Ishikawa (cell line): ENCODE data around the gene ADAR.

ENCODE experiments used
- CEBPB ChIP-seq: IDR thresholded peaks from 2 replicates; pipeline ENCODE4 v1.6.1; 2012
- CREB1 ChIP-seq: IDR thresholded peaks from 2 replicates; pipeline ENCODE4 v1.6.1; 2012; ENCODE audit warnings: low read depth
- EGR1 ChIP-seq: IDR thresholded peaks from 2 replicates; pipeline ENCODE4 v1.6.1; 2012
- EP300 ChIP-seq: IDR thresholded peaks from 2 replicates; pipeline ENCODE4 v1.6.1; 2012; ENCODE audit warnings: borderline replicate concordance
- FOXM1 ChIP-seq: IDR thresholded peaks from 2 replicates; pipeline ENCODE4 v1.6.1; 2012; ENCODE audit warnings: low read depth, borderline replicate concordance
- MAX ChIP-seq: IDR thresholded peaks from 2 replicates; pipeline ENCODE4 v1.6.1; 2012
- NFIC ChIP-seq: IDR thresholded peaks from 2 replicates; pipeline ENCODE4 v1.6.1; 2012
- RAD21 ChIP-seq: IDR thresholded peaks from 2 replicates; pipeline ENCODE4 v1.6.1; 2012; ENCODE audit warnings: low read depth
- TAF1 ChIP-seq: IDR thresholded peaks from 2 replicates; pipeline ENCODE4 v1.6.1; 2012; ENCODE audit warnings: low read depth, mild to moderate bottlenecking
- TCF12 ChIP-seq: IDR thresholded peaks from 2 replicates; pipeline ENCODE4 v1.6.1; 2012; ENCODE audit warnings: low read depth
- TEAD4 ChIP-seq: IDR thresholded peaks from 2 replicates; pipeline ENCODE4 v1.6.1; 2012
- YY1 ChIP-seq: IDR thresholded peaks from 2 replicates; pipeline ENCODE4 v1.6.1; 2012; ENCODE audit warnings: low read depth
- ZBTB7A ChIP-seq: IDR thresholded peaks from 2 replicates; pipeline ENCODE4 v1.6.1; 2012; ENCODE audit warnings: low read depth
- TF ChIP-seq, protein P1 (sequence below): IDR thresholded peaks from 2 replicates; pipeline ENCODE4 v1.6.1; 2012
- TF ChIP-seq, protein P2 (sequence below): IDR thresholded peaks from 2 replicates; pipeline ENCODE4 v1.6.1; 2012; ENCODE audit warnings: low read depth, mild to moderate bottlenecking

Gene ADAR

DNA sequence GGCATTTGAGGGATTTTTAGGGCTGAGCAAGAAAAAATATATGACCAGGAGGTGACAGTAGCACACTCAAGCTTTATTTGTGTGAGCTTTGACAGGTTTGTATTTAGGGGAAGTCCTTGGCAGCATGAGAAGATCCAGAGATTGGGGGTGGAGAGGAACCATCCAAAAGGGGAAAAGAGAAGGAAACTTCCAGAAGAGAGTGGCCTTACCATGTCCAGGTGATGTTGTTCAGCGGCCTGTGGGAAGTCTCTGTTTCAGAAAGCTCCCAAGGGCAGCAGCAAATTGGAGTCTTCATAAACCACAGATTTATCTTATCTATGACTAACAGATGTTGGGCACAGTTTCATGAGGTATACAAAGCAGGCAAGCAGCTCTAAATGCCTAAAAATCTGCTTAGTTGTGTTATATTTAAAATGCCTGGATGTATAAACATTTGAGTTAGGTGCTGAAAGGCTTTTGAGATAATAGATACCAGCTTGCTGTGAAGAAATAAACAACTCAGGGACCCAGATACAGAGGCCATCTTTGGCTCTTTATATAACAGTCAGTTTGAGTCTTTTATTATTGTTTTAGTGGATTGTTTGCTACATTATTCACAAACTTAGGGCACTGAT is 21.2 kb upstream of the ADAR start:
- TF ChIP-seq TCF12 (no peak), TEAD4 (no peak), MAX (no peak), CREB1 (no peak), EP300 (no peak), NFIC (no peak)
- TF ChIP-seq, protein P1, sequence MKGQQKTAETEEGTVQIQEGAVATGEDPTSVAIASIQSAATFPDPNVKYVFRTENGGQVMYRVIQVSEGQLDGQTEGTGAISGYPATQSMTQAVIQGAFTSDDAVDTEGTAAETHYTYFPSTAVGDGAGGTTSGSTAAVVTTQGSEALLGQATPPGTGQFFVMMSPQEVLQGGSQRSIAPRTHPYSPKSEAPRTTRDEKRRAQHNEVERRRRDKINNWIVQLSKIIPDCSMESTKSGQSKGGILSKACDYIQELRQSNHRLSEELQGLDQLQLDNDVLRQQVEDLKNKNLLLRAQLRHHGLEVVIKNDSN = no peak
- TF ChIP-seq, protein P2, sequence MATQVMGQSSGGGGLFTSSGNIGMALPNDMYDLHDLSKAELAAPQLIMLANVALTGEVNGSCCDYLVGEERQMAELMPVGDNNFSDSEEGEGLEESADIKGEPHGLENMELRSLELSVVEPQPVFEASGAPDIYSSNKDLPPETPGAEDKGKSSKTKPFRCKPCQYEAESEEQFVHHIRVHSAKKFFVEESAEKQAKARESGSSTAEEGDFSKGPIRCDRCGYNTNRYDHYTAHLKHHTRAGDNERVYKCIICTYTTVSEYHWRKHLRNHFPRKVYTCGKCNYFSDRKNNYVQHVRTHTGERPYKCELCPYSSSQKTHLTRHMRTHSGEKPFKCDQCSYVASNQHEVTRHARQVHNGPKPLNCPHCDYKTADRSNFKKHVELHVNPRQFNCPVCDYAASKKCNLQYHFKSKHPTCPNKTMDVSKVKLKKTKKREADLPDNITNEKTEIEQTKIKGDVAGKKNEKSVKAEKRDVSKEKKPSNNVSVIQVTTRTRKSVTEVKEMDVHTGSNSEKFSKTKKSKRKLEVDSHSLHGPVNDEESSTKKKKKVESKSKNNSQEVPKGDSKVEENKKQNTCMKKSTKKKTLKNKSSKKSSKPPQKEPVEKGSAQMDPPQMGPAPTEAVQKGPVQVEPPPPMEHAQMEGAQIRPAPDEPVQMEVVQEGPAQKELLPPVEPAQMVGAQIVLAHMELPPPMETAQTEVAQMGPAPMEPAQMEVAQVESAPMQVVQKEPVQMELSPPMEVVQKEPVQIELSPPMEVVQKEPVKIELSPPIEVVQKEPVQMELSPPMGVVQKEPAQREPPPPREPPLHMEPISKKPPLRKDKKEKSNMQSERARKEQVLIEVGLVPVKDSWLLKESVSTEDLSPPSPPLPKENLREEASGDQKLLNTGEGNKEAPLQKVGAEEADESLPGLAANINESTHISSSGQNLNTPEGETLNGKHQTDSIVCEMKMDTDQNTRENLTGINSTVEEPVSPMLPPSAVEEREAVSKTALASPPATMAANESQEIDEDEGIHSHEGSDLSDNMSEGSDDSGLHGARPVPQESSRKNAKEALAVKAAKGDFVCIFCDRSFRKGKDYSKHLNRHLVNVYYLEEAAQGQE = no peak

- no peak for TF ChIP-seq FOXM1
- TF ChIP-seq CREB1 = no peak
- TF ChIP-seq EP300 = no peak
- no peak for TF ChIP-seq TCF12
- TF ChIP-seq ZBTB7A = no peak
- no peak for TF ChIP-seq RAD21
- TF ChIP-seq, protein P2 = no peak
- TF ChIP-seq CEBPB = no peak
- no peak for TF ChIP-seq YY1
- TF ChIP-seq NFIC = no peak
- TF ChIP-seq MAX = no peak
- no peak for TF ChIP-seq TEAD4
- TF ChIP-seq, protein P1 = no peak
- no peak for TF ChIP-seq EGR1
- no peak for TF ChIP-seq TAF1
Observed at GRCh38 chr1:154628121-154628405, 20.1 kb upstream of the ADAR start.

- peak; percentile 88 for TF ChIP-seq MAX
- TF ChIP-seq EP300 = no peak
- no peak for TF ChIP-seq TCF12
- TF ChIP-seq RAD21 = no peak
- TF ChIP-seq, protein P2 = no peak
- TF ChIP-seq CREB1 = peak; percentile 94
- no peak for TF ChIP-seq TEAD4
- peak; percentile 100 for TF ChIP-seq EGR1
- TF ChIP-seq, protein P1 = peak; percentile 96
Observed at GRCh38 chr1:154627257-154628120, 19.5 kb upstream of the ADAR start.
